NCI-H2196 treated with DMSO at 0.1 percent for 48 hours (cell line): ENCODE data around the gene GFRA1.

Experiments
- DNase-seq: peaks from one replicate; lab custom pipeline; 2025; ENCODE audit not compliant: unreplicated experiment; lab: John Stamatoyannopoulos, UW

Gene GFRA1

GRCh38 chr10:116272440-116273283 is at the start of gene GFRA1:
TSS of gene GFRA1 (minus strand) at chr10:116273206. CDS start at chr10:116272029, 1,177 bp downstream.
- no peak for DNase-seq

GRCh38 chr10:116316503-116316902 is 43.5 kb upstream of the GFRA1 start:
- DNase-seq: no peak

GRCh38 chr10:116312548-116312947 is 39.5 kb upstream of the GFRA1 start:
- no peak for DNase-seq

GRCh38 chr10:116311706-116312490 is 38.9 kb upstream of the GFRA1 start:
- DNase-seq: no peak

GRCh38 chr10:116311016-116311415 is 38.0 kb upstream of the GFRA1 start:
- no peak for DNase-seq

GRCh38 chr10:116307455-116307854 is 34.4 kb upstream of the GFRA1 start:
- no peak for DNase-seq

GRCh38 chr10:116306847-116307246 is 33.8 kb upstream of the GFRA1 start:
- no peak for DNase-seq

- DNase-seq: no peak
Measured at GRCh38 chr10:116304923-116305322, 31.9 kb upstream of the GFRA1 start.

- no peak for DNase-seq
Measured at GRCh38 chr10:116300542-116300941, 27.5 kb upstream of the GFRA1 start.

- DNase-seq: no peak
Measured at GRCh38 chr10:116298586-116298985, 25.6 kb upstream of the GFRA1 start.

- no peak for DNase-seq
Measured at GRCh38 chr10:116296291-116296721, 23.3 kb upstream of the GFRA1 start.

GRCh38 chr10:116292493-116292892 is 19.5 kb upstream of the GFRA1 start:
- no peak for DNase-seq

- no peak for DNase-seq
Measured at GRCh38 chr10:116289652-116290051, 16.6 kb upstream of the GFRA1 start.

GRCh38 chr10:116287906-116288501 is 15.0 kb upstream of the GFRA1 start:
- no peak for DNase-seq

GRCh38 chr10:116286626-116287200 is 13.7 kb upstream of the GFRA1 start:
- no peak for DNase-seq

GRCh38 chr10:116281775-116282174 is 8.8 kb upstream of the GFRA1 start:
- no peak for DNase-seq

GRCh38 chr10:116278846-116279245 is 5.8 kb upstream of the GFRA1 start:
- no peak for DNase-seq

- no peak for DNase-seq
Measured at GRCh38 chr10:116276981-116277380, 4.0 kb upstream of the GFRA1 start.

GRCh38 chr10:116274064-116274904 is 1.3 kb upstream of the GFRA1 start:
- DNase-seq: no peak
